NT2/D1 (cell line): ENCODE data around the gene WIZ.
A peak's percentile ranks its signal among the peaks of the same experiment; 100 is the strongest.

ENCODE experiments used
- DNase-seq: peaks from one replicate; pipeline ENCODE4 v3.0.0-alpha.2; 2011; ENCODE audit warnings: low read depth, low spot score
- H3K27me3 ChIP-seq: 2 replicates; pipeline ENCODE4 v1.6.0; 2011; ENCODE audit warnings: mild to moderate bottlenecking; ENCODE audit not compliant: insufficient read length, insufficient read depth
- H3K36me3 ChIP-seq: 2 replicates; pipeline ENCODE4 v1.6.1; 2011; ENCODE audit warnings: mild to moderate bottlenecking, low read length, mixed read lengths; ENCODE audit not compliant: insufficient read depth, insufficient read length
- H3K4me1 ChIP-seq: 2 replicates; pipeline ENCODE4 v1.5.1; 2011; ENCODE audit not compliant: insufficient read depth, insufficient read length
- H3K4me3 ChIP-seq: 2 replicates; pipeline ENCODE4 v1.5.1; 2011; ENCODE audit warnings: low read depth; ENCODE audit not compliant: insufficient read length
- H3K9ac ChIP-seq: 2 replicates; pipeline ENCODE4 v1.6.0; 2011; ENCODE audit warnings: low read depth; ENCODE audit not compliant: insufficient read length
- H3K9me3 ChIP-seq: 2 replicates; pipeline ENCODE4 v1.5.1; 2011; ENCODE audit warnings: mild to moderate bottlenecking, low read length; ENCODE audit not compliant: insufficient read depth
- SUZ12 ChIP-seq: IDR thresholded peaks from 2 replicates; pipeline ENCODE4 v1.6.1; 2011; ENCODE audit not compliant: insufficient read length, insufficient read depth; ENCODE audit errors: extremely low read depth
- YY1 ChIP-seq: IDR thresholded peaks from 2 replicates; pipeline ENCODE4 v1.6.1; 2011; ENCODE audit not compliant: insufficient read length, insufficient read depth
- ZNF274 ChIP-seq: IDR thresholded peaks from 2 replicates; pipeline ENCODE4 v1.6.1; 2011; ENCODE audit warnings: mild to moderate bottlenecking, low read depth, low read length

WIZ gene, protein sequence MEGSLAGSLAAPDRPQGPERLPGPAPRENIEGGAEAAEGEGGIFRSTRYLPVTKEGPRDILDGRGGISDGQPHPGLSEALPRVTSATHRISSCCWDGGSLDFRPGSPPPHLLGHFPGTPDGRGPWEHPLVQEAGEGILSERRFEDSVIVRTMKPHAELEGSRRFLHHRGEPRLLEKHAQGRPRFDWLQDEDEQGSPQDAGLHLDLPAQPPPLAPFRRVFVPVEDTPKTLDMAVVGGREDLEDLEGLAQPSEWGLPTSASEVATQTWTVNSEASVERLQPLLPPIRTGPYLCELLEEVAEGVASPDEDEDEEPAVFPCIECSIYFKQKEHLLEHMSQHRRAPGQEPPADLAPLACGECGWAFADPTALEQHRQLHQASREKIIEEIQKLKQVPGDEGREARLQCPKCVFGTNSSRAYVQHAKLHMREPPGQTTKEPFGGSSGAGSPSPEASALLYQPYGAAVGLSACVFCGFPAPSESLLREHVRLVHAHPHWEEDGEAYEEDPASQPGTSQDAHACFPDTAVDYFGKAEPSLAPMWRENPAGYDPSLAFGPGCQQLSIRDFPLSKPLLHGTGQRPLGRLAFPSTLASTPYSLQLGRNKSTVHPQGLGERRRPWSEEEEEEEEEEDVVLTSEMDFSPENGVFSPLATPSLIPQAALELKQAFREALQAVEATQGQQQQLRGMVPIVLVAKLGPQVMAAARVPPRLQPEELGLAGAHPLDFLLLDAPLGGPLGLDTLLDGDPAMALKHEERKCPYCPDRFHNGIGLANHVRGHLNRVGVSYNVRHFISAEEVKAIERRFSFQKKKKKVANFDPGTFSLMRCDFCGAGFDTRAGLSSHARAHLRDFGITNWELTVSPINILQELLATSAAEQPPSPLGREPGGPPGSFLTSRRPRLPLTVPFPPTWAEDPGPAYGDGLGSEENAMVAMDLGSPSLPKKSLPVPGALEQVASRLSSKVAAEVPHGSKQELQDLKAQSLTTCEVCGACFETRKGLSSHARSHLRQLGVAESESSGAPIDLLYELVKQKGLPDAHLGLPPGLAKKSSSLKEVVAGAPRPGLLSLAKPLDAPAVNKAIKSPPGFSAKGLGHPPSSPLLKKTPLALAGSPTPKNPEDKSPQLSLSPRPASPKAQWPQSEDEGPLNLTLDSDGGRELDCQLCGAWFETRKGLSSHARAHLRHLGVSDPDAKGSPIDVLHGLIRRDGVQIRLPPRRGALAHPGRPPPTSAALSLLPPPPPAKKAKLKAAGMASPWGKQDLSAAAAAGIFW (N-terminal part only)

DNA sequence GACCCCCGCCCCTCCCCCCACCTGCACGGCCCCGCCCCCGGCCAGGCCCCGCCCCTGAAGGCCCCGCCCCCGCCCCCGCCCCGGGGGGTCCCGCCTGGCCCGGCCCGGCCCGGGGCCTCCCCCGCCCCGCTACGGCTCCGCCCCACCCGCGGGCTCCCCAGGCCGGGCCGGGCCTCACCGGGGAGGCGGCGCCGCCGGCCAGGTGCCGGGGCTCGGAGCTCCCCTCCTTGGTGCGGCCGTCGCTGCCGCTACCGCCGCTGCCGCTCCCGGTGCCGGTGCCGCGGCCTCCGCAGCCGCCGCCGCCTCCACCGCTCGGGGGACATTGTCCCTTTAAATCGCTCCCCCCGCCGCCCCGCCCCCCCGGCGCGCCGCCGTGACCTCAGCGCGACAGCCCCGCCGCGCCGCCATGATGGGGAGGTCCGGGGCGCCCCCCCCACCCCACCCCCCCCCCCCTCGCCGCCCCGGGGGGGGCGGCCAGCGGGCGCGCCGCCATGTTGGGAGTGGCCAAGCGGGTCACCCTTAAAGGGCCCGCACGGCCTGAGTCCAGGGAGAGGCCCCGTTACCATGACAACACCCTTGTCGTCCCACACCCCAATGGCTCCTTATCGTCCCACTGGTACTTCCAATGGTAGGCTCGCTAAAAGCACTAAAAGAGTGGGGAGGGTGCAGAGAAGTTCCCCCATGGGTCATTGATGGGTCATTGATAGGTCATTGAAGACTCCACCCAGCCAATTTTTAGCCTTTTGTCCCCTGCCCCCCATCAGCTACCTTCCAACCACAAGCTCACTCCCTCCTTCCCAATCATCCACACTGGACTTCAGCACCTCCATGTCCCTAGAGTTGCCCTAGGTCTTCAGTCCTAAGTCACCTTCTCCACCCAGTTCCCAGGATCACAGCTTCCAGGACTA lies at the start of gene WIZ:
Gene WIZ (minus strand): TSS at position 337 of the 908 bp plus-strand sequence. CDS start 1,649 bp downstream, outside the sequence.
- peaks cover 21% of the 10 kb centered on the region for H3K27me3 ChIP-seq
- H3K9ac ChIP-seq = peak within 1 kb of the TSS; percentile 76
- TF ChIP-seq SUZ12 = no peak
- TF ChIP-seq YY1 = peak; percentile 77
- no peak for TF ChIP-seq ZNF274
- peak within 1 kb of the TSS; percentile 58 for H3K4me3 ChIP-seq
- H3K9me3 ChIP-seq = no peaks in the 10 kb centered on the region
- H3K4me1 ChIP-seq = peaks cover 6% of the 10 kb centered on the region
- no peak for DNase-seq
- H3K36me3 ChIP-seq = no peaks in the 10 kb centered on the region

- Histone ChIP-seq H3K4me1 (no peaks in the 10 kb centered on the region), H3K4me3 (no peak overlapping the region), H3K36me3 (no peaks in the 10 kb centered on the region), H3K27me3 (no peaks in the 10 kb centered on the region), H3K9ac (no peak overlapping the region), H3K9me3 (no peaks in the 10 kb centered on the region)
- DNase-seq = no peak
- TF ChIP-seq ZNF274 (no peak), SUZ12 (no peak), YY1 (no peak)
Observed at GRCh38 chr19:15498910-15499309, 49.2 kb upstream of the WIZ start.

DNA sequence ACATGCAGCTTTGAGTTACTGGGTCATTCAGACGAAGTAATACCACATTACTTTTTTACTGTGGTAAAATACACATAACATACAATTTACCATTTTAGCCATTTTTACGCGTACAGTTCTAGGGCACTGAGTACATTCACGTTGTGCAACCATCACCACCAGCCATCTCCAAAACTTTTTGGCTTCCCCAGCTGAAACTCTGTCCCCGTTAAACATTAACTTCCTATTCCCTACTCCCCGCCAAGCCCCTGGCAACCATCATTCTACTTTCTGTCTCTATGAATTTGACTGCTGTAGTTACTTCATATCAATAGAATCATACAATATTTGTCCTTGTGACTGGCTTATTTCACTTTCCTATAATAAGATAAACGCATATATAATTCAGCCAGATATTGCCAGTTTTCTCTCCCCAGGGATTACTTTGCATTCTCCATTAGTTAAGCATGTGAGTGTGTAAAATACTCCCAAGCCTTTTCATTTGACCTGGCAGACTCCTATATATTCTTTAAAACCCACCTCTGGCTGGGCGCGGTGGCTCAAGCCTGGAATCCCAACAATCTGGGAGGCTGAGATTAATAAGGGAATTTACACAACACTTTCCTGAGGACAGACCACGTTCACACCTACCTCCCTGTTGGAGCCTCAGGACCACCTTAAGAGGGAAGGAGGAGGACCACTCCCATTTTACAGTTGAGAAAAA lies 48.6 kb upstream of the WIZ start:
- no peaks in the 10 kb centered on the region for H3K4me1 ChIP-seq
- no peaks in the 10 kb centered on the region for H3K36me3 ChIP-seq
- no peaks in the 10 kb centered on the region for H3K27me3 ChIP-seq
- TF ChIP-seq YY1 (no peak), ZNF274 (no peak), SUZ12 (no peak)
- no peak for DNase-seq
- no peak overlapping the region for H3K4me3 ChIP-seq
- no peak overlapping the region for H3K9ac ChIP-seq
- no peaks in the 10 kb centered on the region for H3K9me3 ChIP-seq

DNA sequence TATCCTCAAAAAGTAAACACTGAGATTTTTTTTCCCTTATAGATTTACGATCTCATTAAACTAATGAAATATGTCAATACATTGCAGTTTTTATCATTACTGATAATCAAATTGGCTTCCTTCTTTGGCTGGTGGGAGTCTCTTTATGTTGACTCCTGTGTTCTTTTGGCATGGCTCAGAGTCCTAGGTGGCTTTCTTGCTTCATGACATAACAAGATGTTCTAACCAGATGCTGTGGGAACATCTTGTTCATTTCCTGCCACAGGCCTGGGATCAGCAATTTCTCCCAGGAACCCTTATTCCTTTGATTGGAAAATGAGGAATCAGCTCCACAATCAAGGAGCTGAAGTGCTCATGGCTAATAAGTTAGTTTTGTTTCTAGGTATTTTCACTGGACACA lies 45.4 kb upstream of the WIZ start:
- Histone ChIP-seq H3K36me3 (no peaks in the 10 kb centered on the region), H3K9me3 (no peaks in the 10 kb centered on the region), H3K27me3 (no peaks in the 10 kb centered on the region), H3K9ac (no peak overlapping the region), H3K4me3 (no peak overlapping the region), H3K4me1 (no peaks in the 10 kb centered on the region)
- TF ChIP-seq ZNF274 (no peak), YY1 (no peak), SUZ12 (no peak)
- no peak for DNase-seq

- no peak for DNase-seq
- H3K4me1 ChIP-seq = peaks cover 3% of the 10 kb centered on the region
- H3K4me3 ChIP-seq = no peak overlapping the region
- H3K27me3 ChIP-seq = no peaks in the 10 kb centered on the region
- TF ChIP-seq ZNF274 = no peak
- no peak for TF ChIP-seq SUZ12
- no peak for TF ChIP-seq YY1
- H3K9me3 ChIP-seq = peaks cover 6% of the 10 kb centered on the region; the same call in 1 of the 2 replicates
- no peaks in the 10 kb centered on the region for H3K36me3 ChIP-seq
- no peak overlapping the region for H3K9ac ChIP-seq
Observed at GRCh38 chr19:15488489-15489226, 38.9 kb upstream of the WIZ start.
